Upper lobe of right lung (tissue), 1 donor: ENCODE results near the gene ASB3. TPM values are rescaled to one million over a fixed set of nuclear protein-coding genes. Genes with fewer than 3 reads are reported as not detected.
"Not testable (repeated sequence)": the region's sequence is repeated elsewhere in the genome, so short reads cannot be mapped to it uniquely, and the experiment has no call there.

ENCODE experiments used
- ATAC-seq: fragments of 200-7000 bp; cut with Tn5 transposase; one replicate; pipeline ENCODE4 v1.9.1; 2020; ENCODE audit warnings: mild to moderate bottlenecking, moderate library complexity
- DNase-seq: peaks from one replicate; pipeline ENCODE4 v3.0.0-alpha.2; 2020
- H3K27ac ChIP-seq: fragments of 200-600 bp; one replicate; pipeline ENCODE4 v1.8.0; 2022
- H3K27me3 ChIP-seq: fragments of 200-600 bp; one replicate; pipeline ENCODE4 v1.8.0; 2022; ENCODE audit warnings: mild to moderate bottlenecking
- H3K36me3 ChIP-seq: fragments of 200-600 bp; one replicate; pipeline ENCODE4 v1.8.0; 2022
- H3K4me1 ChIP-seq: fragments of 200-600 bp; one replicate; pipeline ENCODE4 v1.8.0; 2022
- H3K4me3 ChIP-seq: fragments of 200-600 bp; one replicate; pipeline ENCODE4 v1.8.0; 2022; ENCODE audit warnings: mild to moderate bottlenecking
- H3K9me3 ChIP-seq: fragments of 200-600 bp; one replicate; pipeline ENCODE4 v1.8.0; 2022
- intact Hi-C: fragments of 100-400 bp; cut with DNase I; formaldehyde crosslinking; loops from one replicate; pipeline ENCODE4 v1.11.0; 2022
- long read RNA-seq: library from polyadenylated mRNA; unstranded; transcript quantifications from one replicate; pipeline ENCODE4 v2.0.0, GENCODE V29; 2021
- total RNA-seq: library from RNA; stranded (reverse); fragmentation: NEBNext Ultra II Directional; extraction: Animal tissue kit (Norgen Biotek cat#: 25700); gene quantifications from one replicate; pipeline ENCODE4 v1.2.1, GENCODE V29; 2021
- TF ChIP-seq, protein P1 (sequence below): fragments of 200-600 bp; IDR thresholded peaks from one replicate; pipeline ENCODE4 v1.8.0; 2022; ENCODE audit warnings: antibody characterized with exemption
- donor health status: DM: no; HTN: yes; CAD: no; lungs with severe emphysema.

ASB3 gene, protein sequence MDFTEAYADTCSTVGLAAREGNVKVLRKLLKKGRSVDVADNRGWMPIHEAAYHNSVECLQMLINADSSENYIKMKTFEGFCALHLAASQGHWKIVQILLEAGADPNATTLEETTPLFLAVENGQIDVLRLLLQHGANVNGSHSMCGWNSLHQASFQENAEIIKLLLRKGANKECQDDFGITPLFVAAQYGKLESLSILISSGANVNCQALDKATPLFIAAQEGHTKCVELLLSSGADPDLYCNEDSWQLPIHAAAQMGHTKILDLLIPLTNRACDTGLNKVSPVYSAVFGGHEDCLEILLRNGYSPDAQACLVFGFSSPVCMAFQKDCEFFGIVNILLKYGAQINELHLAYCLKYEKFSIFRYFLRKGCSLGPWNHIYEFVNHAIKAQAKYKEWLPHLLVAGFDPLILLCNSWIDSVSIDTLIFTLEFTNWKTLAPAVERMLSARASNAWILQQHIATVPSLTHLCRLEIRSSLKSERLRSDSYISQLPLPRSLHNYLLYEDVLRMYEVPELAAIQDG
- 29.0 TPM for total RNA-seq
- long read RNA-seq, transcript ASB3-201 (10 exons, 2,214 nt) = major isoform, 29 of 44 reads
- long read RNA-seq, partial matches to known transcripts = 2 of 44 reads
- long read RNA-seq, other reads (novel, unspliced or antisense) = 9 of 44 reads

DNA sequence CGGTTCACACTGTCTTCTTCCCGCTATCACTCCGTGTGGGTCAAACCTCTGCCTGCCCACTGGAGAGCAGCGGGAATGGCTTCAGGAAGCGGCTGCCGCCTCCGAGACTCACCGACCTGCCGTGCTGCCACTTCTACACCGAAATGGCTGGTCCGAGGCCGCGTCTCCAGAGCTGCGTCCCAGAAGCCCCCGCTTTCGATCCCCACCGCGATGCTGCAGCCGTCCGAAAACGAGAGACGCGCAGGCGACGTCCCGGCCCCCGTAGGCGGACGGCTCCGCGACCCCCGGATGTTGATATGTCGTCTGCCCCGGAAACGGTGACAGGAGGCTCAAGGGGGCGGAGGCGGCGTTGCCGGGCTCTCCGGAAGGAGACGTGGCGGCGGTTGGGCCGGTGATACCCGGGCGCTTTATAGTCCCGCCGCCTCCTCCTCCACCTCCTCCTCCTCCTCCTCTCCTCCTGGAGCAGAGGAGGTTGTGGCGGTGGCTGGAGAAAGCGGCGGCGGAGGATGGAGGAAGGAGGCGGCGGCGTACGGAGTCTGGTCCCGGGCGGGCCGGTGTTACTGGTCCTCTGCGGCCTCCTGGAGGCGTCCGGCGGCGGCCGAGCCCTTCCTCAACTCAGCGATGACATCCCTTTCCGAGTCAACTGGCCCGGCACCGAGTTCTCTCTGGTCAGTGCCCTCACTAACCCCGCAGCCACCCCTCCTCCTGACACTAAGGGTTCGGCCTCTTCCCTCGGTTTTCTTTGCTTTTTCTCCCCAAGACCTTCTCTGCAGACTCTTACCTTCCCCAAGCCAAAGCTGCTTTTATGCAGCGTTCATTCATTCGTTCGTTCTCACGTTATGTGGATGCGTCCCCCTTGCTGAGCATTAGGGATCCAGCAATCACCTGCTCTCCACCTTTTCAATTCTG lies at the start of gene ASB3, which contains the start of gene ERLEC1:
ASB3 (minus strand) TSS at position 249 of the 909 bp plus-strand sequence. CDS start 21,381 bp downstream, outside the sequence.
ERLEC1 (plus strand) TSS at position 340 of the 909 bp plus-strand sequence; CDS start at position 507, 167 bp downstream.
- peak; percentile 96 for DNase-seq
- peak; percentile 97 for ATAC-seq
- TF ChIP-seq, protein P1, sequence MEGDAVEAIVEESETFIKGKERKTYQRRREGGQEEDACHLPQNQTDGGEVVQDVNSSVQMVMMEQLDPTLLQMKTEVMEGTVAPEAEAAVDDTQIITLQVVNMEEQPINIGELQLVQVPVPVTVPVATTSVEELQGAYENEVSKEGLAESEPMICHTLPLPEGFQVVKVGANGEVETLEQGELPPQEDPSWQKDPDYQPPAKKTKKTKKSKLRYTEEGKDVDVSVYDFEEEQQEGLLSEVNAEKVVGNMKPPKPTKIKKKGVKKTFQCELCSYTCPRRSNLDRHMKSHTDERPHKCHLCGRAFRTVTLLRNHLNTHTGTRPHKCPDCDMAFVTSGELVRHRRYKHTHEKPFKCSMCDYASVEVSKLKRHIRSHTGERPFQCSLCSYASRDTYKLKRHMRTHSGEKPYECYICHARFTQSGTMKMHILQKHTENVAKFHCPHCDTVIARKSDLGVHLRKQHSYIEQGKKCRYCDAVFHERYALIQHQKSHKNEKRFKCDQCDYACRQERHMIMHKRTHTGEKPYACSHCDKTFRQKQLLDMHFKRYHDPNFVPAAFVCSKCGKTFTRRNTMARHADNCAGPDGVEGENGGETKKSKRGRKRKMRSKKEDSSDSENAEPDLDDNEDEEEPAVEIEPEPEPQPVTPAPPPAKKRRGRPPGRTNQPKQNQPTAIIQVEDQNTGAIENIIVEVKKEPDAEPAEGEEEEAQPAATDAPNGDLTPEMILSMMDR = no peak
- peaks cover 42% of the 10 kb centered on the region for H3K4me1 ChIP-seq
- H3K4me3 ChIP-seq = peak within 1 kb of the TSS; percentile 89
- no peaks in the 10 kb centered on the region for H3K9me3 ChIP-seq
- intact Hi-C loops = no loop called here
- H3K36me3 ChIP-seq = peaks cover 2% of the 10 kb centered on the region
- peak within 1 kb of the TSS; percentile 82 for H3K27ac ChIP-seq
- no peaks in the 10 kb centered on the region for H3K27me3 ChIP-seq

DNA sequence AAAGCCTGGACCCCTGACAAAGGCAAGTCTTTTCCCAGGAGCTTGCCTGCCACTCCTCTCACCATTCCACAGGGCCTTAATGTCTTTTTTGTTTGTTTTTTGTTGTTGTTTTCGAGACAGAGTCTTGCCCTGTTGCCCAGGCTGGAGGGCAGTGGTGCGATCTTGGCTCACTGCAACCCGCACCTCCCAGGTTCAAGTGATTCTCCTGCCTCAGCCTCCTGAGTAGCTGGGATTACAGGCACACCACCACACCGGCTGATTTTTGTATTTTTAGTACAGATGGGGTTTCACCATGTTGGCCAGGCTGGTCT lies 43.2 kb upstream of the ASB3 start:
- ATAC-seq, intact Hi-C loops: not testable (repeated sequence)

GRCh38 chr2:53829273-53829979 lies 42.7 kb upstream of the ASB3 start:
- ATAC-seq (no peak), DNase-seq (no peak)
- no peak overlapping the region for H3K27ac ChIP-seq
- H3K4me3 ChIP-seq = no peak overlapping the region
- H3K36me3 ChIP-seq = peaks cover 6% of the 10 kb centered on the region
- TF ChIP-seq, protein P1 = no peak
- no peaks in the 10 kb centered on the region for H3K9me3 ChIP-seq
- H3K27me3 ChIP-seq = no peaks in the 10 kb centered on the region
- intact Hi-C loops = no loop called here
- peaks cover 11% of the 10 kb centered on the region for H3K4me1 ChIP-seq

More for the DNA sequence above, 43.2 kb upstream of the ASB3 start:
- DNase-seq, H3K36me3 ChIP-seq, H3K9me3 ChIP-seq, H3K4me3 ChIP-seq, H3K27ac ChIP-seq, H3K27me3 ChIP-seq: not testable (repeated sequence)
- peaks cover 11% of the 10 kb centered on the region for H3K4me1 ChIP-seq

DNA sequence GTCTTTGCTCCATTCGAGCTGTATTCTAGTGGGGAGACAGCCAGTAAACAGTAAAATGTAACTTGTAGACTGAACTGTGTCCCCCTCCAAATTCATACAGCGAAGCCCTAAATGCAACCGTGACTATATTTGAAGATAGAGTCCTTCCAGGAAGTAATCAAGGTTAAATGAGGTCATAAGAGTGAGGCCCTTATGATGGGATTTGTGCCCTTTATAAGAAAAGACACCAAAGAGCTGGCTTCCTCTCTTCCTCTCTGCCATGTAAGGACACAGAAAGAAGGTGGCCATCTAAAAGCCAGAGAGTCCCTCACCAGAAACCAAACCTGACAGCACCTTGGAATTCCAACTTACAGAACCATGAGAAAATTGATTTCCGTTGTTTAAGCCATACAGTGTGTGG lies 41.6 kb upstream of the ASB3 start:
- Histone ChIP-seq H3K4me3 (no peak overlapping the region), H3K27me3 (no peaks in the 10 kb centered on the region), H3K4me1 (peaks cover 11% of the 10 kb centered on the region), H3K36me3 (peaks cover 6% of the 10 kb centered on the region), H3K9me3 (no peaks in the 10 kb centered on the region), H3K27ac (no peak overlapping the region)
- no peak for ATAC-seq
- intact Hi-C loops = no loop called here
- DNase-seq = no peak
- TF ChIP-seq, protein P1 = no peak

DNA sequence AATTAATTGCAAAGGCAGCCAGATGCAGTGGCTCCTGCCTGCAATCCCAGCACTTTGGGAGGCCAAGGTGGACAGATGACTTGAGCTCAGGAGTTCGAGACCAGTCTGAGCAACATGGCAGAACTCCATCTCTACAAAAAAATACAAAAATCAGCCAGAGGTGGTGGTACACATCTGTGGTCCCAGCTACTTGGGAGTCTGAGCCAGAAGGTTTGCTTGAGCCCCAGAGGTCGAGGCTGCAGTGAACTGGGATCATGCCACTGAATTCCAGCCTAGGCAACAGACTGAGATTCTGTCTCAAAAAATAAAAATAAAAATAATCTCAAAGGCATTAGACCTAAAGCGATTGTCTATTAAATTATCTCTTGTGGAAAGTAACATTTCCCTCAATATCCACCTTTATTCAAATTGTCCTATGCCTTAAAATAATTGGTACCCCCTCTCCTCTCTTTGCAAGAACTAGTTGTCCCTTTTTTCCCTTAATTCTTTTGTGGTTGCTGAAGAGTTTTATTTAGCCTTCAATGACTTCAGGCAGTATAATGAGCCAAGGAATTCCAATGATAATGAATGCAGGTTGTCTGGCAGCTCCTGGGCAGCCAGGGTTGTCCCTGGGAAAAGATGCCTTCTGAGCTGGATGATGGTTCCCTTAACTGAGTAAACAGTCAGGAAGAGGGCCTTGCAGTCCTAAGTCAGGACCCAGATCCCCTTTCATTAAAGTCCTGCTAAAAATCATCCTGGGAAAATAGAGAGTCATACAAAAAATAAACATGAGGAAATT lies 40.8 kb upstream of the ASB3 start:
- peaks cover 6% of the 10 kb centered on the region for H3K36me3 ChIP-seq
- DNase-seq (no peak), ATAC-seq (no peak)
- intact Hi-C loops = no loop called here
- H3K9me3 ChIP-seq = no peaks in the 10 kb centered on the region
- no peak overlapping the region for H3K4me3 ChIP-seq
- H3K27ac ChIP-seq = peak overlapping the region; percentile 6
- TF ChIP-seq, protein P1 = no peak
- H3K27me3 ChIP-seq = no peaks in the 10 kb centered on the region
- H3K4me1 ChIP-seq = peaks cover 11% of the 10 kb centered on the region
